ELF-1 (cell line): ENCODE data around the gene ZFP36.

ENCODE experiments used
- DNase-seq: peaks from one replicate; pipeline ENCODE4 v3.0.0-alpha.2; 2016; ENCODE audit warnings: low read depth, low spot score

The ZFP36 gene

DNA sequence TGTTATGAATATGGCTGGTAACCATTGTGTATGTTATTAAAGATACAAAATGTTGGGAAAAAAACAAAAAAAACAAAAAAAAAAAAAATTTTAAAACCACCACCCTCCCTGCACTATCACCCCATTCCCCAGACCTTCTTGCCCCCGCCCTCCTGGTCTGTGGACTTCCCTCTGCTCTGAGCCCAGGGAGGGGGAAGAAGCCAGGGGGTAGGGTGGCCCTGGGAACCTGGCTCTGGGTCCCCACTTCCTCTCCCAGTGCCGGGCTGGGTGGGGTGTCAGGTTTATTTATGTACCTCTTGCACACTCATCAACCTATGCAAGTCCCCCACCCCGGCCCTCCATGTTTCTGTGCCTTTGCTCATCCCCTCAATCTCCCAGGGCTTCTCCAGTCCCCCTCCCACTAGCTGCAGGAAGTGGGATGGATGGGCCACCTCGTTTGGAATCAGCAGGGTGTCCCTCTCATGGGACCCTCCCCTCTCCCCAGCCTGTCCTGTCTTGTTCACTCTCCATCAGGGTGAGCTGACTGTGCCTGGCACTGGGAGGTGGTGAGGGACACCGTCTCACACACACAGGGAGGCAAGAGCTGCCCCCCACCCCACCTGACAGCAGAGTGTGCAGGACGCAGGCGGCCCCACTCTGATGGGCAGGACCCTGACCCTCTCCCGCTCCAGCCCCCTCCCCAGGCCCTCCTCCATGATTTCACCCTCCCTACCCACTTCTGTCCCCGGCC is 21.6 kb upstream of the ZFP36 start:
- no peak for DNase-seq

DNA sequence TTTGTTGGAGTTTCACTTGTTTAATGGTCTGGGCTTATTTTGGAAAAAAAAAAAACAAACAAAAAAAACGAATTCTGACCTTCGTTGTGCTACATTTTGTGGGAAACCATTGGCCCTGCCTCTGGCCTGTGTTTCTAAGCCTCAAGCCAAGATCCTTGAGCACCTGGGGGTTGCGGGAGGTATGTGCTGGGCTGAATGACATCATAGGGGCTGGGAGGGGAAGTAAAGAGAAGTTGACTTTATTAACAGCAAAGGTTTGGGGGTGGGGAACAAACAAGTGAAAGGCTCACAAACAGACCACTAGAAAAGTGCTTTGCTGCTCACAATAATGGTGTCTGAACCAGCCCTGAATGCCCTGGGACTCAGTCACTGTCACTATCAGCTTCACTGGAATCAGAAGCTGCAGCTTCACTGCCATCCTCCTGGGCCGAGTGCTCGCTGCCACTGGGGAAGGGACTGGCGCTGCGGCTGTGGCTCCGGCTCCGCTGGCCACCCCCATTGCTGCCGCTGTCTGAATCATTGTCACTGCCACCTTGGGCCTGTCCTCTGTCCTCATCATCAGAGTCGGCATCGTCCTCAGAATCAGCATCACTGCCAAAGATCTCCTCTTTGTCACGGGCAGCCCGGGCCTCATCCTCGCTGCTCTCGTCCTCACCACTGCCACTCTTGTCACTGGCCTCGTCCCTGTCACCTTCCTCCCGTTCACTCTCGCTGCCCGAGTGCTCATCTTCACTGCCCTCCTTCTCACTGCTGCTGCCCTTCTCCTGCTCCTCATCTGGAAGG is 20.8 kb upstream of the ZFP36 start:
- no peak for DNase-seq

DNA sequence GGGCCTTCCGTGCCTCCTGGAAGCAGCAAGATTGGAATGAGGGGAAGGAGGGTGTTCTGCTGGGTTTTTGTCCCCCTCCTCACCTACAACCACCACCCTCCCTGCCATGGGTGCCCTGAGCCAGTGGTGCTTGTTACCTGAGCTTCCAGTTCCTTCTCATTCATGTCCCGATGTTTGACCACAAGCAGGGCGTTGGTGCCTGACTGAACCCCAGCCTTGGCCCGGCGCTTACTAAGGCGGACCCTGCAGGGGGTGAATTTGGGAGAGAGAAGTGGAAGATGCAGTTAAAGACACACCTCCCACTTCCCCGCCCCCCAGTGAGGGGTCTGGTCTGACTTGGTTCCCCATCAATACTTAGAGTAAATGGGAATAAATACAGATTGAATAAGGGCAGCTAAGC is 20.1 kb upstream of the ZFP36 start:
- DNase-seq = no peak

DNA sequence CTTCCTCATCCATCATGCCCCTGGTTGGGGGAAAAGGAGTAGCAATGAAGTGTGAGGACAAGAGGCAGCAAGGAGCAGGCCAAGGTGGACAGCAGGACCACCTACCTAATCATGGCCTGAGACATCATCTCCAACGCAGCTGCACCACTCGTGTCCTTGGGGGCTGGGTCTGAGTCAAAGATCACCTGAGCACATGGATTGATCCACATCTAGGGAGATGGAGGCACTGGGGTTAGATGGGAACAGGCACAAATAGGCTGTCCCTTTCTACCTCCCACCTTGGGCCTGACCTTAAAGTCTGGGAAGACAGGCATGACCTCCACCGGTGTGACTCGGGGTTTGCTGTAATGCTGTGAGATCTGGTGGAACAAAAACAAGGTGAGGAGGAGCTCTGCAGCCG is 18.0 kb upstream of the ZFP36 start:
- no peak for DNase-seq

DNA sequence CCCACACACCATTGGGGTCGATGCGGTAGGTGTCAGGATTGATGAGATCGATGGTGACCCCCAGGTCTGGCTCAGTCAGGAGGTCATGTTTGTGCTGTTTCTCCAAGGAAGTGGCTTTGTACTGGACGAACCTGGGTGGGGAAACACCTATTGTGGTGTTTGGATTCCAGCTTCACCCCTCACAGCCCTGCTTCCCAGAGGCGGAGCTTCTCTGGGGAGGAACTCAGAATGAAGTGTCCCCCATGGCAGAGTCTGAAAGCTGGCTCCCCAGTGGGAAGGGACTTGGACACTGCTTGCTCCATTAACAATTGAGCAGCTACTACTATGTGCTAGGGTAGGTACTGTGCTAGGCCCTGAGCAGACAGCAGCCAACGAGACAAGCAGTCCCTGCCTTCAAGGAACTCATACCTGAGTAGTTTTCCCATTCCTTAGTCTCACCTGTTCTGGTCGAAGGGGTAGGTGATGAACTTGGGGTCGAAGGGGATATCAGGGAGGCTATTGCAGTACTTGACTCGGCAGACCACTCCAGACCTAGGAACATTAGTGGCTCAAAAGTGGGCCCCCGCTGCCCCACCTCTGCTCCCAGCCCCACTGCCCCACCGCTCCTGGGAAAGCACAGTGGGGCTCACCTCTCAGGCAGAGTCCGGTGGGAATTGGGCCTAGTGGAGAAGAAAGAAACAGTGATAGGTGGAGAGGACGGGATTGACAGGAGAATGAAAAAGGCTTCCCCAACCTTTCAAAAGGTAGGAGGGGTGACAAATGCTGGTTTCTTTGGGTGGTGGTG is 16.8 kb upstream of the ZFP36 start:
- DNase-seq = no peak

DNA sequence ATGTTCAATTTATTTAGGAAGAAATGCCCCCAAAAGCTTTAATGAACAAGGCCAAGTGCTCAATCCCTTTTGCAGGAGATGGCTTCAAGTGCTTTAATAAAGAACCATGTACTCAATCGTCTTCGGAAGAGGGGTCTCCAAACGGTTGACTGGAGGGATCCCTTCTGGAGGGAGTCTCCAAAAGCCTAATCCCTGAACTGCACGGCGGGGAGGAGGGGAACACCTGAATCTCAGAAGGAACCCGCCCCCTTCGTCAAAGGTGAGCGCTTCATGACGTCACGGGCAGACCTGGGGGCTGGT is 16.2 kb upstream of the ZFP36 start:
- DNase-seq = no peak

DNA sequence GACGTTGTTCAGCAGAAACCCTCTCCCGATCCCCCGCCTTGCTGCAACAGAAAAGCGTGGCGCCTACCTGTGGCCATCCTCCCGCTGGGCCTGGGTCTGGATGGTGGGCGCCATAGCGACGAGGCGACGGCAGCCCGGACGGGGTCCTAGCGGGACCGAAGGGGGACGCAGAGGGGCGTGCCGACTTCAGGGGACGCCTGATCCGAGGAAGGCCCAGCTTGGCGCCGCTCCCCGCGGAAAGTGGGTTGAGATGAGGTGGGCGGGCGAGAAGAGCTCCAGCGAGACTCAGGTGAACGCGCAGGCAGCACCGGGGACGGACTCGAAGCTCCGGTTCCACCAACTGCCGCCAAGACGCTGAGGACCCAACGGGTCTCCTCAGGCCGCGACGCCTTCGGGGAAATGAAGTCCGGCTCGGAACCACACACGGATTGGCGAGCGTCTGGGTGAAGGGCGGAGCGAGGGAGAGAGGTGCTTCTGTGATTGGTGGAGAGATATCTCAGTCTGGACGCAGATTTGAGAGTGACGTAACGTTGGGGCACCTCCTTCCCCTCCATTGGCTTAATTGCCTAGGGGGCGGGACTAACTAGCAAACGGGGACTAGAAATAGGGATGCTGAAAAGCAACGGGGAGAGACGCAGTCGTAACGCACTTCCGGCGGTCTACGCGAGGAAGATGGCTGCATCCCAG is 15.8 kb upstream of the ZFP36 start, which contains the start of the genes MED29 and PAF1:
MED29 (plus strand) TSS at position 628 of the 687 bp plus-strand sequence; CDS start at position 673, 45 bp downstream.
PAF1 (minus strand) TSS at position 356 of the 687 bp plus-strand sequence; CDS start at position 114, 242 bp downstream.
- peak; percentile 100 for DNase-seq

DNA sequence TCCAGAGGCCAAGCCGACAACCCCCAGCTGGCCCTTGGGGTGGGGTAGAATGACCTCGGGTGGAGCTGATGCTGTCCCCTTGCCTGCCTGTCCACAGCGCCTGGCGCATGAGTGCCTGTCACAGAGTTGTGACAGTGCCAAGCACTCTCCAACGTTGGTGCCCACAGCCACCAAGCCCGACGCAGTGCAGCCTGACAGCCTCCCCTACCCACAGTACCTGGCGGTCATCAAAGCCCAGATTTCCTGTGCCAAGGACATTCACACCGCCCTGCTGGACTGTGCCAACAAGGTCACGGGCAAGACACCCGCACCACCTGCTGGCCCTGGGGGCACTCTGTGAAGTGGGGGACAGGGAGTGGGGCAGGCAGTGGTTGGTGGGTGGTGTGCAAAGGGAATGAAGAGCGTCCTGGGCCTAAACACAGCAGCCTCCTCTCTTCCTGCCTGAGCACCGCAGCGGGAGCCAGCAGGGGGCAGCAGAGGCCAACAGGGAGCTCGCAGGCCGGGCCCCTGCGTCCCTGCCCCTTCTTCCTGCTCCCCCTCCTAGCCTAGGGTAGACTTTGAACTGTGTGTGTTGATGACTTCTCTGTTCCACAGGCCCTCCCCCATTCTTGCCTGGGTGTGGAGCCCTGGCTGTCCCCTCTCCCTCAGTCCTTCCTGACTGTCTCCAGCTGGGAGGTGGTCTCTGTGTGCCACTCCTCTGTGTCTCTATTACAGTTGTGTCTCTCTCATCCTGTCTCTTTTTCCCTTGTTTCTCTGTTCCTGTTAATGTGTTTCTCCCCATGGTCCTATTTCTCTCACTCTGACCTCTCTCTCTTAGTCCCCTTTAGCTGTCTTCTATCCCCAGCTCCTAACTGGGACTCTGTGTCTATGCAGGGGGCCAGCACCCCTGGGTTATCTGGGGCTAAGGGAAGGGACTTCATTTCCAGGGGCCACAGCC is 9.0 kb upstream of the ZFP36 start:
- peak; percentile 93 for DNase-seq

DNA sequence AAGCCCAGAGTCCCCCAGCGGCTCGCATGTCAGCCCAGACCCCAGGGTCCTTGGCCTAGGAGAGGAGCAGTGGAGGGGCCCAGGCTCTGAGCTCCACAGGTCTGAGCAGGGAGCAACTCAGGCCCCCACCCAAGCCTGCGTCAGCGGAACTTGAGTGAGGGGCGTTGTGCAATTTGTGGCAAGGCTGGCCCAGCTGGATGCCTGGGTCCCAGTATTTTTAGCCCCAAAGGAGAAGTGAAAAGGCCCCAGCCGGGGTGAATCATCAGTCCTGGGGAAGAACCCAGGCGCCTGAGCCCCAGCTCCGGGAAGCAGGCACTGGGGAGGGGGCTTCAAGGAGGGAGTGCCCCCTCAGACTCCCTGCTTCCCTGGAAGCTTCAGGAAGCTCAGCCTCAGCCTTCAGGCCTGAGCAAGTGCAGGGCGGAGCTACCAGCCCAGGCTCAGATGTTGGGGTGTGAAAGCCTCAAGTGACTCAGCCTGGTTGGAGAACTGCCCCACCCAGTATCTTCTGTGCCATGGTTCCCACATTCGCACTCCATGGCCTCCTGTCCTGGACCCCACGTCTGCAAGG is 8.3 kb upstream of the ZFP36 start:
- no peak for DNase-seq

DNA sequence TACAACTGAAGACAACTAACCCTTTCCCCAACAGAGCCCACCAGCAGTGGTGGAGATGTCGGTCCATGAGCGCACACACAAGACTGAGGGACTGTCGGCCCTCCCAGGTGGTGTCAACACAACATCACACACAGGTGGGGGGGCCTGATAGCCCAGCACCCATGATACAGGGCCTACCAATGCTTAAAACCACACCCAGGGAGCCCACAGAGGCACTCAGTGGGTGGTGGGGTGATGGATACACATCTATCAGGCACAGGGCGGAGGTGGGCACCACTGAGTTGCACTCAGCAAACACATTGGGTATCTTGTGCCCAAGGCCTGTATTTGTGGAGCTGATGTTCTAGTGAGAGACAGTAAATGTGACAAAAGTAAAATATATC is 7.0 kb upstream of the ZFP36 start:
- DNase-seq = no peak

DNA sequence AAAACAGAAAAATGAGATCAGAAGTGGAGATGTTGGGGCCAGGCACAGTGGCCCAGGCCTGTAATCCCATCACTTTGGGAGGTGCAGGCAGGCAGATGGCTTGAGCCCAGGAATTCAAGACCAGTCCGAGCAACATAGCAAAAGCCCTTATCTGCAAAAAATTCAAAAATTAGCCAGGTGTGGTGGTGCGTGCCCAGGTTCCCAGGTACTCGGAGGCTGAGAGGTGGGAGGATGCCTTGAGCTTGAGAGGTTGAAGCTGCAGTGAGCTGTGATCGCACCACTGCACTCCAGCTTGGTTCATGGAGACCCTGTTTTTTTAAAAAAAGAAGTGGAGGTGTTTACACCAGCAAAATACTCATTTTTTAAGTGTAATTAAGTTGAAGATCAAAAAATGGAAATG is 6.6 kb upstream of the ZFP36 start:
- DNase-seq = no peak

DNA sequence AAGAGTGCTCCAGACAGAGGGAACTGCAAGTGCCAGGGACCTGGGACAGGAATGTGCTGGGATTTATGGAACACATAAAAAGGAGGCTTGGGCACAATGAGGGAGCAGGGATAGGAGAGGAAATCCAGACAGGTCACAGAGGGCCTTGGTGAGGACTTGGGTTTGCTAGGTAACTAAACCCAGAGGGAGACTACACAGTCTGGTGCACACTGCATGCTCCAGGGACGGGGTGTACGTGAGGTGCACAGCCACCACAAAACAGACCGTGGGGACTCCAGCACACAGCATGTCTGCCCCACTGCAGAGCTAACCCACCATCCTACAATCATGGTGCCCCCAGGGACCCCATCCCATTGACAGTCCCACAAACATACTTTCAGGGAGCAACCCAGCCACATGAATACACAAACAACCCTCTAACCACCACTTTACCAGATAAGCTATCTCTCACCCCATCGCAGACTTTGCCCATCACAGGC is 5.5 kb upstream of the ZFP36 start:
- no peak for DNase-seq

DNA sequence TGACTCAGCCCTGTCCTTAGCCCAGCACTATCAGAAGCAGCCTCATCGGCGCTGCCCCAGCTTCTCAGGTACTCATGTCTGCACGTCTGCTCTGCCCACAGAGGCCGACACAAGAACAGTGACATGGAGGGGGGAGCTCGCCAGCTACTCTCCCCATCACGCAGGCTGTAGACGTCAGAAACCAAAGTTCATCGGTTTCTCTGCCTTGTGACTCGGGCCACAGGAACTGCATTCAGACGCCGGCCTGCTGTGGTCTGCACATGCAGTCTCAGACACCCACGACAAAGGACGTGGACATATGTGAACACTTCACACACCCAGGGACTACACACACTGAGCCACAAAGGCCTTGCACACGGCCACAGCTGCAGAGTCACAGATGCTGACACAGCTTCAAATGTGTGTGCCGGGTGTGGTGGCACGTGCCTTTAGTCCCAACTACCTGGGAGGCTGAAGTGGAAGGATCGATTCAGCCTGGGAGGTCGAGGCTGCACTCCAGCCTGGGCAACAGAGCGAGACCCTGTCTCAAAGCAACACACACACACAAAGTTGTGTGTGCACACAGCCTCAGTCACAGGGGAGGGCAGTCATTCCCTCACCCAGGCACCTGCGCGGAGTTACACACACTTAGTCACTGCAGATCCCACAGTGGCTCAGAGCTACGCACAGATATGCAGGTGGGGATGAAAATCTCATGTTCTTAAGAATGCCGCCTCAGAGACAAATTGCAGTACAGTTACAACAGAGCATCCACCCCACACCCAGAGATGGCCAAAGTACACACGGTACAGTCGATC is 4.9 kb upstream of the ZFP36 start:
- peak; percentile 45 for DNase-seq

DNA sequence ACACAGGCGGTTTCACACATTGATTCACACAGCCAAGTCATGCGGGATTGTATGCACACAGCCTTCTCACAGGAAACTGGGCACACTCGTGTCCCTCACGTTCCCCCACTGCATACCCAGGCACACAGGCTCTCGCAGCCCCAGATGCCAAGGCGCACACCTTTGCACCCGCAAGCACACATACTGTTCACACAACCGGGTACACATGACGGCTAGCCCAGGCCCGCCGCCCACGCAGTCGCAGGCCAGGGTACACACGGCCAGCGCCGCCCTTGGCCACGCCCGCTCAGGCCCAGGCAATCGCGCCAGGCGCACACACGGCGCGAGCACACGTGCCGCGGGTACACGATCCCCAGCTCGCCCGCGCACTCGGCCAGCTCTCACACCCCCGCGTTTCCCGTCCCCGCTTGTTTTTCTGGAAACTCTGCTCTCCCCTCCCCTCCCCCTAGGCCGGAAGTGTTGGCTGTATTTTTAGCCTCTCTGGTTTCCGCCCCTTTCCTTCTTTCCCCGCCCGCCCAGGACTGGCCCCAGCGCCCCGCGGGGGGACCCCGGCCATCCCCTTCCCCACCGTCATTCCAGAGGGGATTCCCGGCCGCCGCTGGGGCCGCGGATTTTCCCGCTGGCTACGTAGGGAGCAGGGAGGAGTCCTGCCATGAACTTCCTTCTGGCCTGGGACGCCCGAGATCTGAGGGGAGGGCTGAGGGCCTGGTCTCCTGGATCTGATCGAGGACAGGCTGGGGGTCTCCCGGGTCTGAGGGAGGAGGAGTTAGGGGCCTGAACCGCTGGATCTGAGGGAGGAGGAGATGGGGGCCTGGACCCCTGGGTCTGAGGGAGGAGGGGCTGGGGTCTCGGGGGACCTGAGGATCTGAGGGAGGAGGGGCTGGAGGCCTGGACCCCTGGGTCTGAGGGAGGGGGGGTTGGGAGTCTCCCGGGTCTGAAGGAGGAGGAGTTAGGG is 4.0 kb upstream of the ZFP36 start:
- peak; percentile 78 for DNase-seq

DNA sequence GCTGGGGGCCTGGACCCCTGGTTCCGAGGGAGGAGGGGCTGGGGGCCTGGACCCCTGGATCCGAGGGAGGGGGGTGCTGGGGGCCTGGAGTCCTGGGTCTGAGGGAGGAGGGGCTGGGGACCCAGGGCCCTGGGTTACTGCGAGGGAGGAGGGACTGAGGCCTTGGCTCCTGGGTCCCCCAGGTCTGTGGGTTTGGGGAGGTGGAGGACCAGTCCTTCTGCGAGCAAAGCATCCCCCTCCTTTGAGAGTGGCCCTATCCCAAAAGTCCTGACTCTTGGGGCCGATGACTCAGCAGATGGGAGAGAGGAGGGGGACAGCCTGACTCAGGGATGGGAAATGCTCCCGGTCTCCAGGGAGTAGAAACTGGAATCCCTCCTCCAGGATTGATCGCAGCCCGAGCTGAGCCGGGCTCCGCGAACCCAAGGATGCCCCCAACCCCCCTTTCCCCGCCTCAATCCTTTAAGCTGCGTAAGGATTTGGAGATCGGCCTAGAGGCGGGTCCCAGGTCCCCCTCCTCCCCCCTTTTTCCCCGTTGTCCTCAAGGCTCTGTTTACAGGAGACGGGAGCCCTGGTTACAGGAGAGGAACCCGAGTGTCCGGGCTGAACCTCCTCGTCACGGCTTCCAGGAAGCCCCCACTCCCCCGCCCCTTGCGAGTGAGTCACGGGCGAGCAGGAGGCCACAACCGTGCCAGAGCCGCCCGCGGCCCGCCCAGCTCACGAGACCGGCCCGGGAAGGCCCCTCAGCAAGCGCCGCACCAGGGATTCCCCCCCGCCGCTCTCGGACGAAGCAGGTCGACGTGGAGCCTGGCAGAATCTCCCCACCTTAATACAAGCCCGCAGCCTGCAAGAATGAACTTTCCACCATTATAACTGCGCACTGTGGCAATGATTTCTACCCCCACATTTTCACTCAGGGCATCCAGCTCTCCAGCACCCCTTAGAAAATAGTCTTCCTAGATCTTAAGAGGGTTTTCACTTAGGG is 3.0 kb upstream of the ZFP36 start:
- DNase-seq = peak; percentile 84

DNA sequence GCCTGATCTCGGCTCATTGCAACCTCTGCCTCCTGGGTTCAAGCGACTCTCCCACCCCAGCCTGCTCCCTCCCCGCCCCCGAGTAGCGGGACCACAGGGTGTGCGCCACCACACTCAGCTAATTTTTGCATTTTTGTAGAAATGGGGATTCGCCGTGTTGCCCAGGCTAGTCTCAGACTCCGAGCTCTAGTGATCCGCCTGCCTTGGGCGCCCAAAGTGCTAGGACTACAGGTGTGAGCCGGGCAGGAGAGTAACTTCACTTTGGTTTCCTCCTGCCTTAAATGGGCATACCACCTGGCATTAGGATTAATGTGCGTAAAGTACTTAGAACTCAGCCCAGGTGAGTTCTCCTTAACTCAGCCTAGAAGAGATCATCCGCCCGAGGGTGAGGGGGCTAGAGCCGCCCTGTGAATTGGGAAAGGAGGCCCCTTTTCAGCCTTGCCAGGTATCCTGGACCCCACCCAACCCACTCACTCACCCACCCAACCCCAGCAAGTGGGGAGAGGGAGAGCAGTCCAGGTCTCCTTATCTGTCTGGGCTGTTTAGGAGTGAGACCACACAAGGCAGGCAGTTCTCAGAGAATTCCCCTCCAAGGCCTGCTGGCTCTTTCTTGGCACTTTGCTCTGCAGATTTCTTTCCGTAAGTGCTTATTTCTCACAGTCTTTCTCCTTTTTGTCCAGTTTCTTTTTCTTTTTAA is 1.2 kb upstream of the ZFP36 start:
- DNase-seq = no peak
